Measurements from ENCODE around the gene SULT4A1. TPM values are rescaled to one million over a fixed set of nuclear protein-coding genes. Genes with fewer than 3 reads are reported as not detected.

The SULT4A1 gene
- total and polyA plus RNA-seq, 2 of the 8 experiments (the other 6 are each of a cell fraction or from before 2014, with no cell fraction given): 9.1 to 11.8 TPM

GRCh38 chr22:43860126-43860525 lies 2.2 kb downstream of the SULT4A1 start:
- H3K23ac ChIP-seq (ENCODE audit: insufficient read length): no peak overlapping the region
- ChIA-PET CTCF (ENCODE audit: partially characterized antibody) (interaction anchor here (0.6 to 1.9 kb wide), 6 partner anchors 12 to 471 kb away, joined by 3 to 9 read pairs (median 3); no protein-coding TSS in a partner anchor), POLR2A (ENCODE audit: partially characterized antibody) (interaction anchor here (1.2 to 1.7 kb wide), 4 partner anchors 7 to 31 kb away, joined by 3 to 7 read pairs (median 4); no protein-coding TSS in a partner anchor)
- H4K91ac ChIP-seq (replicated peaks; ENCODE audit: insufficient read length, low read length): no peak overlapping the region
- H3K27ac ChIP-seq (ENCODE audit: low read depth, low read length): no peak overlapping the region
- H3K36me3 ChIP-seq (ENCODE audit: control insufficient read depth in 2 of 4, insufficient read depth in 4 of 4, low read length in 3 of 4): no peaks in the 10 kb centered on the region; a peak in 1 of 8 replicates
- no peak overlapping the region for H2BK5ac ChIP-seq (ENCODE audit: low read depth, low read length)
- peaks cover 1 to 4% of the 10 kb centered on the region in 2 experiments for H4K20me1 ChIP-seq (replicated peaks in 1 of 2; ENCODE audit: control insufficient read depth in 1 of 2, insufficient read depth in 2 of 2, low read length in 2 of 2)
- peak overlapping the region in 1 of 2 experiments; percentile 95; a peak in 1 of 4 replicates for H3K4me2 ChIP-seq (ENCODE audit: insufficient read depth in 1 of 2, low read depth in 2 of 2, low read length in 2 of 2)
- no peaks in the 10 kb centered on the region; a peak in 2 of 7 replicates for H3K27me3 ChIP-seq (replicated peaks in 1 of 4; ENCODE audit: control insufficient read depth in 3 of 4, extremely low read depth in 1 of 4, insufficient read depth in 3 of 4, low read length in 3 of 4)
- no peak overlapping the region for H2BK20ac ChIP-seq (ENCODE audit: low read length)
- no peak for FAIRE-seq
- H3K79me2 ChIP-seq (ENCODE audit: control insufficient read depth in 1 of 2, insufficient read depth in 2 of 2, low read length in 2 of 2): peaks cover 0 to 64% of the 10 kb centered on the region in 2 experiments; a peak in 2 of 4 replicates
- DNase-seq (ENCODE audit: low read depth in 1 of 2, low spot score in 2 of 2): no peak
- H3K4me3 ChIP-seq (ENCODE audit: extremely low read depth in 1 of 4, insufficient read depth in 2 of 4, low read depth in 3 of 4, low read length in 4 of 4): no peak overlapping the region
- no peak overlapping the region for H4K5ac ChIP-seq (ENCODE audit: insufficient read length, low read depth, low read length)
- H3K4ac ChIP-seq (replicated peaks; ENCODE audit: insufficient read length, low read depth, low read length): no peak overlapping the region
- H3K14ac ChIP-seq (ENCODE audit: insufficient read length): no peak overlapping the region
- H2AFZ ChIP-seq (ENCODE audit: low read length): no peak overlapping the region
- peak overlapping the region; percentile 90; the same call in 1 of the 2 replicates for H2AK5ac ChIP-seq (ENCODE audit: low read depth, low read length)
- H3K9ac ChIP-seq (replicated peaks in 1 of 4; ENCODE audit: extremely low read depth in 1 of 4, low read depth in 3 of 4, low read length in 3 of 4): no peak overlapping the region
- 92% methylated on average over 10 of the region's 11 CpGs; no CpG with 5 or more reads in 1 of the 2 experiments for WGBS, 2 experiments (ENCODE audit: extremely low coverage in 1 of 2, insufficient coverage in 1 of 2, insufficient read length in 1 of 2, insufficient replicate concordance in 2 of 2, low coverage in 1 of 2, low lambda C conversion rate in 2 of 2, missing lambda C conversion rate in 1 of 2)
- no peak overlapping the region for H3K18ac ChIP-seq (ENCODE audit: extremely low read depth, low read length)
- H2BK15ac ChIP-seq (ENCODE audit: low read length): no peak overlapping the region
- peaks cover 9% of the 10 kb centered on the region; the same call in 1 of the 2 replicates for H3K23me2 ChIP-seq (ENCODE audit: low read depth, low read length)
- peaks cover 13% of the 10 kb centered on the region for H3K79me1 ChIP-seq (ENCODE audit: low read depth, low read length)
- H2BK120ac ChIP-seq (replicated peaks; ENCODE audit: low read depth, low read length): no peak overlapping the region
- peak overlapping the region; percentile 66 for H4K8ac ChIP-seq (ENCODE audit: extremely low read depth, insufficient read depth, low read length)
- H3K9me3 ChIP-seq (ENCODE audit: insufficient read depth in 2 of 2, low read depth in 1 of 2, low read length in 1 of 2): peaks cover 0 to 8% of the 10 kb centered on the region in 2 experiments; a peak in 1 of 4 replicates
- H3K56ac ChIP-seq (replicated peaks; ENCODE audit: insufficient read length, low read depth, low read length): no peak overlapping the region
- no peak overlapping the region for H2BK12ac ChIP-seq (ENCODE audit: low read depth, low read length)
- peaks cover 7 to 22% (median 11%) of the 10 kb centered on the region in 4 experiments for H3K4me1 ChIP-seq (replicated peaks in 1 of 4; ENCODE audit: control insufficient read depth in 3 of 4, insufficient read depth in 4 of 4, low read length in 3 of 4)
- TF ChIP-seq POLR2AphosphoS5 (IDR thresholded peaks at IDR 0.05; ENCODE audit: low read depth, low read length): no peak
